OCI-LY3 (cell line): ENCODE data around the gene INSIG2.

ENCODE experiments used
- H2AFZ ChIP-seq: fragments of 200-600, 300-600 bp; shearing (Covaris generic); 2 replicates; pipeline ENCODE4 v1.6.0; 2014; ENCODE audit warnings: antibody characterized with exemption, low read depth, low read length
- H3K27ac ChIP-seq: fragments of 200-600, 300-600 bp; sonication (generic); 2 replicates; pipeline ENCODE4 v1.5.1; 2014; ENCODE audit warnings: mild to moderate bottlenecking, low read length, moderate library complexity, mixed read lengths
- H3K27me3 ChIP-seq: fragments of 200-600, 300-600 bp; sonication (generic); 2 replicates; pipeline ENCODE4 v1.6.1; 2014; ENCODE audit warnings: low read depth, low read length, mixed read lengths
- H3K36me3 ChIP-seq: fragments of 200-600, 300-600 bp; sonication (generic); replicated peaks from 2 replicates; pipeline ENCODE3; 2014; ENCODE audit warnings: low read depth, low read length, mixed read lengths
- H3K4me1 ChIP-seq: fragments of 300-600, 200-600 bp; sonication (generic); 2 replicates; pipeline ENCODE4 v1.6.1; 2014; ENCODE audit warnings: low read length, mixed read lengths
- H3K4me2 ChIP-seq: fragments of 200-600, 300-600 bp; sonication (generic); 2 replicates; pipeline ENCODE4 v1.6.1; 2014; ENCODE audit warnings: low read length, mixed read lengths
- H3K4me3 ChIP-seq: fragments of 300-600, 200-600 bp; sonication (generic); 2 replicates; pipeline ENCODE4 v1.5.1; 2014; ENCODE audit warnings: antibody characterized with exemption, mild to moderate bottlenecking, low read length, moderate library complexity
- H3K79me2 ChIP-seq: fragments of 300-600, 200-600 bp; shearing (Covaris generic); 2 replicates; pipeline ENCODE4 v1.6.1; 2014; ENCODE audit warnings: mild to moderate bottlenecking, low read length, mixed read lengths
- H3K9ac ChIP-seq: fragments of 300-600, 200-600 bp; shearing (Covaris generic); 2 replicates; pipeline ENCODE4 v1.6.0; 2014; ENCODE audit warnings: mild to moderate bottlenecking, low read length, moderate library complexity
- H3K9me3 ChIP-seq: fragments of 200-600, 300-600 bp; shearing (Covaris generic); 2 replicates; pipeline ENCODE4 v1.6.1; 2014; ENCODE audit warnings: low read length, mixed read lengths; ENCODE audit not compliant: insufficient read depth
- H4K20me1 ChIP-seq: fragments of 200-600, 300-600 bp; sonication (generic); 2 replicates; pipeline ENCODE4 v1.6.1; 2016; ENCODE audit warnings: low read length, mixed read lengths; ENCODE audit not compliant: insufficient read depth
- EZH2phosphoT487 ChIP-seq: fragments of 200-600 bp; shearing (Covaris generic); IDR thresholded peaks from 2 replicates; pipeline ENCODE4 v1.6.1; 2018; ENCODE audit warnings: antibody characterized with exemption, mixed run types, low read depth
- TF ChIP-seq, protein P1 (sequence below): fragments of 200-600, 300-600 bp; sonication (generic); IDR thresholded peaks from 2 replicates; pipeline ENCODE4 v1.5.1; 2014; ENCODE audit warnings: antibody characterized with exemption, low read length, low read depth

INSIG2 gene

GRCh38 chr2:118102433-118103082 lies 14.3 kb downstream of the INSIG2 start:
- Histone ChIP-seq H2AFZ (no peak overlapping the region), H3K36me3 (peaks cover 71% of the 10 kb centered on the region), H3K9ac (peak overlapping the region; percentile 75; the same call in 1 of the 2 replicates), H3K27me3 (no peaks in the 10 kb centered on the region), H3K27ac (peak overlapping the region; percentile 97), H3K79me2 (peaks cover 67% of the 10 kb centered on the region), H3K9me3 (no peaks in the 10 kb centered on the region), H3K4me3 (no peak overlapping the region), H4K20me1 (peaks cover 12% of the 10 kb centered on the region), H3K4me1 (peaks cover 75% of the 10 kb centered on the region), H3K4me2 (peak overlapping the region; percentile 71)
- TF ChIP-seq, protein P1, sequence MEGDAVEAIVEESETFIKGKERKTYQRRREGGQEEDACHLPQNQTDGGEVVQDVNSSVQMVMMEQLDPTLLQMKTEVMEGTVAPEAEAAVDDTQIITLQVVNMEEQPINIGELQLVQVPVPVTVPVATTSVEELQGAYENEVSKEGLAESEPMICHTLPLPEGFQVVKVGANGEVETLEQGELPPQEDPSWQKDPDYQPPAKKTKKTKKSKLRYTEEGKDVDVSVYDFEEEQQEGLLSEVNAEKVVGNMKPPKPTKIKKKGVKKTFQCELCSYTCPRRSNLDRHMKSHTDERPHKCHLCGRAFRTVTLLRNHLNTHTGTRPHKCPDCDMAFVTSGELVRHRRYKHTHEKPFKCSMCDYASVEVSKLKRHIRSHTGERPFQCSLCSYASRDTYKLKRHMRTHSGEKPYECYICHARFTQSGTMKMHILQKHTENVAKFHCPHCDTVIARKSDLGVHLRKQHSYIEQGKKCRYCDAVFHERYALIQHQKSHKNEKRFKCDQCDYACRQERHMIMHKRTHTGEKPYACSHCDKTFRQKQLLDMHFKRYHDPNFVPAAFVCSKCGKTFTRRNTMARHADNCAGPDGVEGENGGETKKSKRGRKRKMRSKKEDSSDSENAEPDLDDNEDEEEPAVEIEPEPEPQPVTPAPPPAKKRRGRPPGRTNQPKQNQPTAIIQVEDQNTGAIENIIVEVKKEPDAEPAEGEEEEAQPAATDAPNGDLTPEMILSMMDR = no peak
- TF ChIP-seq EZH2phosphoT487 = no peak

- Histone ChIP-seq H4K20me1 (no peaks in the 10 kb centered on the region), H3K9me3 (no peaks in the 10 kb centered on the region), H3K9ac (peak overlapping the region; percentile 75), H3K27ac (peak overlapping the region; percentile 97), H3K4me1 (peaks cover 75% of the 10 kb centered on the region), H3K27me3 (no peaks in the 10 kb centered on the region), H3K4me3 (peak overlapping the region; percentile 47), H2AFZ (no peak overlapping the region), H3K4me2 (peak overlapping the region; percentile 71), H3K36me3 (peaks cover 70% of the 10 kb centered on the region), H3K79me2 (peaks cover 50% of the 10 kb centered on the region)
- TF ChIP-seq, protein P1 = no peak
- TF ChIP-seq EZH2phosphoT487 = no peak
These were observed 16.0 kb downstream of the INSIG2 start for GRCh38 chr2:118103951-118104940.

DNA sequence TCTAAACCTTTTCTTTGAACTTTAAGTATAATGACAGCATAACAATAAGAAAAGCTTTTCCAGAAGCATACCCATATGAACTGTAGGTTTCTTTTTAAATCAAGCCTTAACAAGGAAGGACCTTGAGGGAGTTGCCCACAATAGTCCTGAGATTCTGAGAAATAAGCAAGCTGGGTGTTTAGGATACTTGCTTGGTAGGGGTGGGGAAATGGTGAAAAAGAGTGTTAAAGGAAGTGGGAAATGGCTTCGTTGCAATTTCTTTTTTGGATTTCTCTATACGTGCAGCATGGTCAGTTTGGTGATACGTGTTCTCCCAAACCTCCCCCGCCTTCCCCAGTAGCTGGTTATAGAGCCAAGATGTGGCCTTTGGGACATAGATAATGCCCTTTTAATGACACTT lies 17.2 kb downstream of the INSIG2 start:
- H3K9ac ChIP-seq = peak overlapping the region; percentile 72
- peaks cover 42% of the 10 kb centered on the region for H3K79me2 ChIP-seq
- no peaks in the 10 kb centered on the region for H3K9me3 ChIP-seq
- H3K27me3 ChIP-seq = no peaks in the 10 kb centered on the region
- H4K20me1 ChIP-seq = no peaks in the 10 kb centered on the region
- peaks cover 73% of the 10 kb centered on the region for H3K36me3 ChIP-seq
- H3K4me1 ChIP-seq = peaks cover 75% of the 10 kb centered on the region
- H2AFZ ChIP-seq = no peak overlapping the region
- H3K4me2 ChIP-seq = peak overlapping the region; percentile 58
- TF ChIP-seq, protein P1 = no peak
- no peak for TF ChIP-seq EZH2phosphoT487
- H3K27ac ChIP-seq = peak overlapping the region; percentile 97
- H3K4me3 ChIP-seq = peak overlapping the region; percentile 44

GRCh38 chr2:118106926-118107325 lies 18.7 kb downstream of the INSIG2 start:
- H3K9ac ChIP-seq = no peak overlapping the region
- H2AFZ ChIP-seq = no peak overlapping the region
- peaks cover 27% of the 10 kb centered on the region for H3K79me2 ChIP-seq
- H3K4me1 ChIP-seq = peaks cover 66% of the 10 kb centered on the region
- peak overlapping the region; percentile 97 for H3K27ac ChIP-seq
- no peak overlapping the region for H3K4me3 ChIP-seq
- peaks cover 73% of the 10 kb centered on the region for H3K36me3 ChIP-seq
- TF ChIP-seq, protein P1 = no peak
- no peak for TF ChIP-seq EZH2phosphoT487
- peak overlapping the region; percentile 58; the same call in 1 of the 2 replicates for H3K4me2 ChIP-seq
- H3K9me3 ChIP-seq = no peaks in the 10 kb centered on the region
- no peaks in the 10 kb centered on the region for H4K20me1 ChIP-seq
- no peaks in the 10 kb centered on the region for H3K27me3 ChIP-seq
